Kidney epithelial cell (primary cell): ENCODE results near the gene DCN. TPM values are rescaled to one million over a fixed set of nuclear protein-coding genes. Genes with fewer than 3 reads are reported as not detected.
A peak's percentile ranks its signal among the peaks of the same experiment; 100 is the strongest.

Experiments used
- DNase-seq: peaks from one replicate; pipeline ENCODE4 v3.0.0-alpha.2; 2010; ENCODE audit warnings: low read depth
- H3K27me3 ChIP-seq: 2 replicates; pipeline ENCODE4 v1.6.0; 2011; ENCODE audit warnings: low read length; ENCODE audit not compliant: control insufficient read depth, insufficient read depth
- H3K36me3 ChIP-seq: 2 replicates; pipeline ENCODE4 v1.5.1; 2011; ENCODE audit warnings: low read length; ENCODE audit not compliant: control insufficient read depth, insufficient read depth
- H3K4me3 ChIP-seq: 2 replicates; pipeline ENCODE4 v1.5.1; 2011; ENCODE audit warnings: low read depth, mild to moderate bottlenecking, control low read depth, low read length
- CTCF ChIP-seq: IDR thresholded peaks from 2 replicates; pipeline ENCODE4 v1.5.1; 2011; ENCODE audit warnings: mild to moderate bottlenecking, moderate library complexity, low read length, control low read depth, inconsistent platforms; ENCODE audit not compliant: insufficient read depth, poor library complexity, severe bottlenecking
- total RNA-seq: library from RNA; depleted of rRNA; stranded (reverse); fragments of >200 nt; gene quantifications from 2 replicates; pipeline ENCODE4 v1.2.3, GENCODE V29; 2015

Gene DCN
- total RNA-seq, 1 donor from 2014 or later: 3.1 TPM

DNA sequence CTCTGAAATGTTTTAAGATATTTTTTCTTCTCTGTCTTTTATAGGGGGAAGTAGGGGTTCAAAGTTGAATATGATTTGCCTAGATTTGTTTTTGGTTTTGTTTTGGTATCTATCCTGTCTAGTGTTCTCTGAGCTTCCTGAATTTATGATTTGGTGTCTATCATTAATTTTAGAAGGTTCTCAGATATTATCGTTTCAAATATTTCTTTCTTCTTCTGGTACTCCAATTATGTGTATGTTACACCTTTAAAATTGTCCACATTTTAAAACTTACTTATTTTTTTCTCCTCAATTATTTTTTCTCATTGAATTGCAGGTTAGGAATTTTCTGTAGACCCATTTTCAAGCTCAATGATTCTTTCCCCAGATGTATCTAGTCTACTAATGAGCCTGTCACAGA, 13.8 kb upstream of the DCN start:
- Histone ChIP-seq H3K4me3 (no peak overlapping the region), H3K27me3 (no peaks in the 10 kb centered on the region), H3K36me3 (no peaks in the 10 kb centered on the region)
- no peak for TF ChIP-seq CTCF
- DNase-seq: no peak

- no peak for TF ChIP-seq CTCF
- H3K27me3 ChIP-seq: no peaks in the 10 kb centered on the region
- no peak for DNase-seq
- no peak overlapping the region for H3K4me3 ChIP-seq
- H3K36me3 ChIP-seq: no peaks in the 10 kb centered on the region
Observed at GRCh38 chr12:91194500-91194899, 11.9 kb upstream of the DCN start.

- H3K4me3 ChIP-seq: no peak overlapping the region
- DNase-seq: no peak
- H3K36me3 ChIP-seq: no peaks in the 10 kb centered on the region
- TF ChIP-seq CTCF: no peak
- no peaks in the 10 kb centered on the region for H3K27me3 ChIP-seq
Observed at GRCh38 chr12:91191513-91192111, 9.0 kb upstream of the DCN start.

GRCh38 chr12:91189516-91189915, 6.9 kb upstream of the DCN start:
- Histone ChIP-seq H3K36me3 (no peaks in the 10 kb centered on the region), H3K4me3 (no peak overlapping the region), H3K27me3 (no peaks in the 10 kb centered on the region)
- peak; percentile 44 for DNase-seq
- TF ChIP-seq CTCF: no peak

DNA sequence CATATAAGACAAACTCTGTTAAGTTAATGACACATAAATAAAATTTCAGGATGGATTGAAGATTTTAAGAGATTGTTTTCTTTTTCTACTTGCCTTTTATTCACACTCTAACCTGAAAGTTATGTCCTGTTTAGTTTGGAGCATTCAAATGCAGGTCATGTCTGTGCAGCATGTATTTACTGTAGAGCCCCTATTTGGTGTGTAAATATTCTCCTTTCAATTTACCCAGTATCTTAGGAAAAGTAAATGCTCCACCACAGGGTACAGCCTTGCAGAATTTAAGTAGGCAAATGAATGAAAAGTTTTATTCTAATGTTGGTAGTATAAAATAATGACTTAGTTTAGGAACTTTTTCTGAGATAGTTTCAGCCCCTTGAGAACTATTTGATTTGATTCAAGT, 6.2 kb upstream of the DCN start:
- Histone ChIP-seq H3K36me3 (no peaks in the 10 kb centered on the region), H3K27me3 (no peaks in the 10 kb centered on the region), H3K4me3 (no peak overlapping the region)
- no peak for DNase-seq
- no peak for TF ChIP-seq CTCF

- DNase-seq: no peak
- Histone ChIP-seq H3K4me3 (no peak overlapping the region), H3K27me3 (no peaks in the 10 kb centered on the region), H3K36me3 (no peaks in the 10 kb centered on the region)
- no peak for TF ChIP-seq CTCF
Observed at GRCh38 chr12:91186156-91186555, 3.5 kb upstream of the DCN start.
